ENCODE measurements around the gene PILRA. TPM values are rescaled to one million over a fixed set of nuclear protein-coding genes. Genes with fewer than 3 reads are reported as not detected.
"Not testable (repeated sequence)": the region's sequence is repeated elsewhere in the genome, so short reads cannot be mapped to it uniquely, and the experiment has no call there.

The PILRA gene
- total RNA-seq, 2 experiments from 2014 or later: 1.8 to 2.7 TPM

- H3K9me3 Mint-ChIP-seq; H3K4me3 Mint-ChIP-seq; DNase-seq; H3K27ac Mint-ChIP-seq; H3K27me3 Mint-ChIP-seq; POLR2A ChIA-PET; H3K36me3 Mint-ChIP-seq (ENCODE audit: low read depth): not testable (repeated sequence)
- CTCF ChIA-PET: interaction anchor here (1.2 to 1.4 kb wide), 2 partner anchors 29 to 34 kb away, joined by 3 to 4 read pairs; no protein-coding TSS in a partner anchor
- H3K4me1 Mint-ChIP-seq: peaks cover 14% of the 10 kb centered on the region
Measured at GRCh38 chr7:100373870-100374598, 747 bp downstream of the PILRA start.

GRCh38 chr7:100374601-100375000 lies 1.3 kb downstream of the PILRA start:
- CTCF ChIA-PET: interaction anchor here (1.2 to 1.4 kb wide), 2 partner anchors 30 to 34 kb away, joined by 3 to 4 read pairs; no protein-coding TSS in a partner anchor
- no peaks in the 10 kb centered on the region for H3K27me3 Mint-ChIP-seq
- no peak for DNase-seq
- POLR2A ChIA-PET: no interaction called here
- no peak overlapping the region for H3K4me3 Mint-ChIP-seq
- H3K9me3 Mint-ChIP-seq: no peaks in the 10 kb centered on the region
- H3K27ac Mint-ChIP-seq: no peak overlapping the region
- no peaks in the 10 kb centered on the region for H3K36me3 Mint-ChIP-seq (ENCODE audit: low read depth)
- peaks cover 13% of the 10 kb centered on the region for H3K4me1 Mint-ChIP-seq

- Mint-ChIP-seq H3K4me3 (no peak overlapping the region), H3K9me3 (no peaks in the 10 kb centered on the region), H3K36me3 (ENCODE audit: low read depth) (no peaks in the 10 kb centered on the region), H3K27me3 (no peaks in the 10 kb centered on the region), H3K27ac (no peak overlapping the region), H3K4me1 (peaks cover 13% of the 10 kb centered on the region)
- ChIA-PET POLR2A (no interaction called here), CTCF (no interaction called here)
- no peak for DNase-seq
Measured at GRCh38 chr7:100376066-100376465, 2.8 kb downstream of the PILRA start.

GRCh38 chr7:100378114-100378755 lies 4.9 kb downstream of the PILRA start:
- H3K4me3 Mint-ChIP-seq: no peak overlapping the region
- H3K36me3 Mint-ChIP-seq (ENCODE audit: low read depth): no peaks in the 10 kb centered on the region
- ChIA-PET POLR2A (no interaction called here), CTCF (interaction anchor here (0.7 to 1.2 kb wide), 2 partner anchors 13 to 250 kb away, joined by 3 to 5 read pairs; no protein-coding TSS in a partner anchor)
- DNase-seq: no peak
- H3K4me1 Mint-ChIP-seq: peaks cover 5% of the 10 kb centered on the region
- no peaks in the 10 kb centered on the region for H3K9me3 Mint-ChIP-seq
- H3K27me3 Mint-ChIP-seq: peaks cover 1% of the 10 kb centered on the region
- H3K27ac Mint-ChIP-seq: no peak overlapping the region

GRCh38 chr7:100380196-100380595 lies 6.9 kb downstream of the PILRA start:
- DNase-seq: no peak
- no peak overlapping the region for H3K4me3 Mint-ChIP-seq
- peaks cover 10% of the 10 kb centered on the region for H3K27me3 Mint-ChIP-seq
- H3K36me3 Mint-ChIP-seq (ENCODE audit: low read depth): no peaks in the 10 kb centered on the region
- no peak overlapping the region for H3K27ac Mint-ChIP-seq
- H3K4me1 Mint-ChIP-seq: peaks cover 1% of the 10 kb centered on the region
- ChIA-PET POLR2A (no interaction called here), CTCF (interaction anchor here (1.3 kb wide), 1 partner anchor 28 kb away, joined by 8 read pairs; no protein-coding TSS in a partner anchor)
- H3K9me3 Mint-ChIP-seq: no peaks in the 10 kb centered on the region

DNA sequence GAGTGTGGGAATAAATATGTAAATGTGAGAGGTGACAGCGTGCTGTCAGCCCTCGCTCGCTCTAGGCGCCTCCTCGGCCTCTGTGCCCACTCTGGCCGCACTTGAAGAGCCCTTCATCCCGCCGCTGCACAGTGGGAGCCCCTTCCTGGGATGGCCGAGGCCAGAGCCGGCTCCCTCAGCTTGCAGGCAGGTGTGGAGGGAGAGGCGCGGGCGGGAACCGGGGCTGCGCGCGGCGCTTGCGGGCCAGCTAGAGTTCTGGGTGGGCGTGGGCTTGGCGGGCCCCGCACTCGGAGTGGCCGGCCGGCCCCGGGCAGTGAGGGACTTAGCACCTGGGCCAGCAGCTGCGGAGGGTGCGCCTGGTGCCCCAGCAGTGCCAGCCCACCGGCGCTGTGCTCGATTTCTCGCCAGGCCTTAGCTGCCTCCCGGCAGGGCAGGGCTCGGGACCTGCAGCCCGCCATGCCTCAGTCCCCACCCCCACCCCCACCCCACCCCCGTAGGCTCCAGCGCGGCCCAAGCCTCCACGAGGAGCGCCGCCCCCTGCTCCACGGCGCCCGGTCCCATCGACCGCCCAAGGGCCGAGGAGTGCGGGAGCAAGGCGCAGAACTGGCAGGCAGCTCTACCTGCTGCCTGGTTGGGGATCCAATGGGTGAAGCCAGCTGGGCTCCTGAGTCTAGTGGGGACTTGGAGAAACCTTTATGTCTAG lies 8.4 kb downstream of the PILRA start:
- not testable (repeated sequence) for H3K4me1 Mint-ChIP-seq; H3K36me3 Mint-ChIP-seq (ENCODE audit: low read depth); DNase-seq; H3K9me3 Mint-ChIP-seq; H3K27ac Mint-ChIP-seq; H3K4me3 Mint-ChIP-seq
- ChIA-PET POLR2A (interaction anchor here (0.7 kb wide), 1 partner anchor 471 kb away, joined by 3 read pairs; the partner anchor contains the start of gene SLC12A9), CTCF (interaction anchor here (0.6 to 2.0 kb wide), 4 partner anchors 14 to 249 kb away, joined by 3 to 5 read pairs (median 4); no protein-coding TSS in a partner anchor)
- peaks cover 10% of the 10 kb centered on the region for H3K27me3 Mint-ChIP-seq

DNA sequence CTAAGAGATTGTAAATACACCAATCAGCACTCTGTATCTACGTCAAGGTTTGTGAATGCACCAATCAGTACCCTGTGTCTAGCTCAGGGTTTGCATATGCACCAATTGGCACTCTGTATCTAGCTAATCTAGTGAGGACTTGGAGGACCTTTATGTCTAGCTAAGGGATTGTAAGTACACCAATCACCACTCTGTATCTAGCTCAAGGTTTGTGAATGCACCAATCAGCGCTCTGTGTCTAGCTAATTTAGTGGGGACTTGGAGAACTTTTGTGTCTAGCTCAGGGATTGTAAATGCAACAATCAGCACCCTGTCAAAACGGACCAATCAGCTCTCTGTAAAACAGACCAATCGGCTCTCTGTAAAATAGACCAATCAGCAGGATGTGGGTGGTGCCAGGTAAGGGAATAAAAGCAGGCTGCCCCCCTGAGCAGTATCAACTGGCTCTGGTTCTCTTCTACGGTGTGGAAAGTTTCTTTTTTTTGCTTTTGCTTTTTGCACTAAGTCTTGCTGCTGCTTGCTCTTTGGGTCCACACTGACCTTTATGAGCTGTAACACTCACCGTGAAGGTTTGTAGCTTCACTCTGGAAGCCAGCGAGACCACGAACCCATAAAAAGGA lies 9.1 kb downstream of the PILRA start:
- H3K9me3 Mint-ChIP-seq; POLR2A ChIA-PET; H3K4me1 Mint-ChIP-seq; H3K4me3 Mint-ChIP-seq; H3K36me3 Mint-ChIP-seq (ENCODE audit: low read depth); H3K27ac Mint-ChIP-seq; DNase-seq: not testable (repeated sequence)
- peaks cover 10% of the 10 kb centered on the region for H3K27me3 Mint-ChIP-seq
- CTCF ChIA-PET: interaction anchor here (0.6 to 2.0 kb wide), 4 partner anchors 14 to 250 kb away, joined by 3 to 5 read pairs (median 4); no protein-coding TSS in a partner anchor

- ChIA-PET POLR2A (no interaction called here), CTCF (interaction anchor here (0.5 kb wide), 1 partner anchor 71 kb away, joined by 3 read pairs; no protein-coding TSS in a partner anchor)
- no peaks in the 10 kb centered on the region for H3K9me3 Mint-ChIP-seq
- H3K27ac Mint-ChIP-seq: no peak overlapping the region
- peaks cover 20% of the 10 kb centered on the region for H3K27me3 Mint-ChIP-seq
- peaks cover 1% of the 10 kb centered on the region for H3K4me1 Mint-ChIP-seq
- H3K4me3 Mint-ChIP-seq: no peak overlapping the region
- H3K36me3 Mint-ChIP-seq (ENCODE audit: low read depth): no peaks in the 10 kb centered on the region
- no peak for DNase-seq
Measured at GRCh38 chr7:100384628-100385294, 11.5 kb downstream of the PILRA start.

GRCh38 chr7:100386940-100387339 lies 13.7 kb downstream of the PILRA start:
- no peak for DNase-seq
- peaks cover 30% of the 10 kb centered on the region for H3K27me3 Mint-ChIP-seq
- H3K4me3 Mint-ChIP-seq: no peak overlapping the region
- H3K4me1 Mint-ChIP-seq: peaks cover 1% of the 10 kb centered on the region
- ChIA-PET POLR2A (no interaction called here), CTCF (interaction anchor here (1.3 kb wide), 1 partner anchor 21 kb away, joined by 4 read pairs; no protein-coding TSS in a partner anchor)
- no peaks in the 10 kb centered on the region for H3K36me3 Mint-ChIP-seq (ENCODE audit: low read depth)
- H3K9me3 Mint-ChIP-seq: no peaks in the 10 kb centered on the region
- H3K27ac Mint-ChIP-seq: no peak overlapping the region

DNA sequence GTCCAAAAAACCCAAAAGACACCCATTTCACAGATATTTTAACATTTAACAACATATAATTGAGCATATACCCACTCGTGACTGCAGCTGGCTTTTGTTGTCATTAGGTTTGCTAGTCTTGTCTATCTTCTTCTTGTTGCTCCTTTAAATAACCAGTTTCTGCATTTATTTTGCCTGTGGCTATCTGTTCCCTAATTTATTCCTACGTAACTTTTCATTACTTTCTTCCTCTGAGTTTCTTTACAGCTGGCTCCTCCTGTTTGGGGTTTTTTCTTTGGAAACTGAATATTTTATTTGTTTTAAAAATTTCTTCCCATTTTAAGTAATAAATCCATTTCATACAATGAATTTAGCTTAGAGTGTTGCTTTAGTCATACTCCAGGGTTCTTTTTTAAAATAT lies 14.4 kb downstream of the PILRA start:
- H3K27ac Mint-ChIP-seq: no peak overlapping the region
- ChIA-PET CTCF (interaction anchor here (1.3 to 1.4 kb wide), 2 partner anchors 20 to 255 kb away, joined by 3 to 4 read pairs; no protein-coding TSS in a partner anchor), POLR2A (no interaction called here)

GRCh38 chr7:100389437-100390088 lies 16.3 kb downstream of the PILRA start:
- H3K9me3 Mint-ChIP-seq: no peaks in the 10 kb centered on the region

More for the DNA sequence above, 14.4 kb downstream of the PILRA start:
- no peaks in the 10 kb centered on the region for H3K4me1 Mint-ChIP-seq
- H3K9me3 Mint-ChIP-seq: no peaks in the 10 kb centered on the region
- H3K36me3 Mint-ChIP-seq (ENCODE audit: low read depth): no peaks in the 10 kb centered on the region
- DNase-seq: no peak
- H3K4me3 Mint-ChIP-seq: no peak overlapping the region
- peaks cover 37% of the 10 kb centered on the region for H3K27me3 Mint-ChIP-seq

More at GRCh38 chr7:100389437-100390088, 16.3 kb downstream of the PILRA start:
- Mint-ChIP-seq H3K27me3 (peaks cover 40% of the 10 kb centered on the region), H3K4me1 (no peaks in the 10 kb centered on the region), H3K4me3 (no peak overlapping the region), H3K36me3 (ENCODE audit: low read depth) (no peaks in the 10 kb centered on the region), H3K27ac (no peak overlapping the region)
- CTCF ChIA-PET: interaction anchor here (0.6 to 1.4 kb wide), 2 partner anchors 23 to 56 kb away, joined by 3 read pairs; no protein-coding TSS in a partner anchor
- POLR2A ChIA-PET: no interaction called here
- DNase-seq: no peak

All from activated CD4-positive, alpha-beta T cell treated with anti-CD3 and anti-CD28 coated beads, Interleukin-2, amount 10 ng/mL, durations not matched to agents 7 days and 5 days (primary cell).